Choroid plexus epithelial cell (primary cell): ENCODE data around the gene FAM222B.

Experiments used
- DNase-seq: peaks from one replicate; pipeline ENCODE4 v3.0.0-alpha.2; 2010; ENCODE audit warnings: low read depth
- H3K4me3 ChIP-seq: 2 replicates; pipeline ENCODE4 v1.5.1; 2011; ENCODE audit warnings: low read depth, mild to moderate bottlenecking, control low read depth, low read length, moderate library complexity
- TF ChIP-seq, protein P1 (sequence below): conservative IDR thresholded peaks from 2 replicates; pipeline ENCODE4 v1.5.1; 2011; ENCODE audit warnings: low read depth, mild to moderate bottlenecking, control low read depth, inconsistent platforms, low read length, moderate library complexity

The FAM222B gene

GRCh38 chr17:28717578-28718332, 124.8 kb downstream of the FAM222B start, which contains the start of gene RAB34:
RAB34 (minus strand) TSS chr17:28717868; CDS start chr17:28717266, 602 bp downstream.
- TF ChIP-seq, protein P1, sequence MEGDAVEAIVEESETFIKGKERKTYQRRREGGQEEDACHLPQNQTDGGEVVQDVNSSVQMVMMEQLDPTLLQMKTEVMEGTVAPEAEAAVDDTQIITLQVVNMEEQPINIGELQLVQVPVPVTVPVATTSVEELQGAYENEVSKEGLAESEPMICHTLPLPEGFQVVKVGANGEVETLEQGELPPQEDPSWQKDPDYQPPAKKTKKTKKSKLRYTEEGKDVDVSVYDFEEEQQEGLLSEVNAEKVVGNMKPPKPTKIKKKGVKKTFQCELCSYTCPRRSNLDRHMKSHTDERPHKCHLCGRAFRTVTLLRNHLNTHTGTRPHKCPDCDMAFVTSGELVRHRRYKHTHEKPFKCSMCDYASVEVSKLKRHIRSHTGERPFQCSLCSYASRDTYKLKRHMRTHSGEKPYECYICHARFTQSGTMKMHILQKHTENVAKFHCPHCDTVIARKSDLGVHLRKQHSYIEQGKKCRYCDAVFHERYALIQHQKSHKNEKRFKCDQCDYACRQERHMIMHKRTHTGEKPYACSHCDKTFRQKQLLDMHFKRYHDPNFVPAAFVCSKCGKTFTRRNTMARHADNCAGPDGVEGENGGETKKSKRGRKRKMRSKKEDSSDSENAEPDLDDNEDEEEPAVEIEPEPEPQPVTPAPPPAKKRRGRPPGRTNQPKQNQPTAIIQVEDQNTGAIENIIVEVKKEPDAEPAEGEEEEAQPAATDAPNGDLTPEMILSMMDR: no peak
- peak within 1 kb of the TSS; percentile 80 for H3K4me3 ChIP-seq
- DNase-seq: peak; percentile 83

- DNase-seq: peak; percentile 46
- H3K4me3 ChIP-seq: peak overlapping the region; percentile 80
Measured at GRCh38 chr17:28716740-28717577, 125.6 kb downstream of the FAM222B start.

DNA sequence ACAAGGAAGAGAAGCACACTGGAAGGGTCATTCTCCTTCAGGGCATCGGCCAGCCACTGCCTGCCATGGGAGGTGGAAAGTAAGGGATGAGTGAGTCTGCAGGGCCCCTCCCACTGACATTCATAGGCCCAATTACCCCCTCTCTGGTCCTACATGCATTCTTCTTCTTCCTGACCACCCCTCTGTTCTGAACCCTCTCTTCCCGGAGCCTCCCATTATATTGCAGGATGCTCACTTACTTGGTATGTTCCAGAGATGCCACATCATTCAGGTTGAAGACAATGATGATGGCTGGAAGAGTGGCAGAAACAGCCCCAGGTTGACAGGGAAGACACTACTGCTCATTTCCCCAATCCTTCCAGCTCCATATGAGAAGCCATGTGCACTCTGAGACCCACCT, 127.4 kb downstream of the FAM222B start:
- DNase-seq: no peak
- TF ChIP-seq, protein P1: no peak
- no peak overlapping the region for H3K4me3 ChIP-seq

More at GRCh38 chr17:28716740-28717577, 125.6 kb downstream of the FAM222B start:
- TF ChIP-seq, protein P1: no peak

GRCh38 chr17:28714281-28714680, 128.3 kb downstream of the FAM222B start:
- no peak overlapping the region for H3K4me3 ChIP-seq
- DNase-seq: no peak
- TF ChIP-seq, protein P1: no peak

GRCh38 chr17:28712705-28713415, 129.7 kb downstream of the FAM222B start:
- no peak overlapping the region for H3K4me3 ChIP-seq
- TF ChIP-seq, protein P1: no peak
- no peak for DNase-seq

DNA sequence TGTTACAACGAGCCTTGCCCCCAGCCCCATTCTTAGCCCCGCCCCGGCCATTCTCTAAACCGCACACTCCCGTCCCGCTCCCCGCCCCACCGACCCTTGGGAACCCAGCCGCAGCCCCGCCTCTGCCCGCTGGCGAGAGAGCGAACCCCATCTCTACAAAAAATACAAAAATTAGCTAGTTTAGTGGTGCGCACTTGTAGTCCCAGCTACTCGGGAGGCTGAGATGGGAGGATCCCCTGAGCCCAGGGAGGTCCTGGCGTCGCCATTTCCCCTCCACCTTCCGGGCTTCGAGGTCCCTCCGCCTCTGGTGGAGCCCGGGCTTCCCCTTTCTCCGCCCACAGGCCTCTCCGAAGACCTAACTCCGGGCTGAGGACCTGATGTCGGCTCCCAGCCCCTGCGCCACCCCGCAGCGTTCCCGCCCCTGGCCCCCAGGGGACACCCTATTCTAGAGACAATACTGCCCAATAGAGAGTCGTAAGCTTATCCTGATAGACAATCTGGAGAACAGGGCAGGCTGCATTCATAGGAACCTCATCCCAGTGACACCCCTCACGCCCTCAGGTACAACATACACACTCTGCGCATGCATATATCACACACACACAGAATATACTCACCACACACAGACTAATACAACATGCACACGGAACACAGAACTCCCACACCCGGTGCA, 130.4 kb downstream of the FAM222B start:
- peak overlapping the region; percentile 61 for H3K4me3 ChIP-seq
- TF ChIP-seq, protein P1: peak; percentile 16
- peak; percentile 31 for DNase-seq
